ENCODE data around the gene ZFR2. TPM values are rescaled to one million over a fixed set of nuclear protein-coding genes. Genes with fewer than 3 reads are reported as not detected.

ZFR2 gene
- total RNA-seq, 1 donor = not detected

DNA sequence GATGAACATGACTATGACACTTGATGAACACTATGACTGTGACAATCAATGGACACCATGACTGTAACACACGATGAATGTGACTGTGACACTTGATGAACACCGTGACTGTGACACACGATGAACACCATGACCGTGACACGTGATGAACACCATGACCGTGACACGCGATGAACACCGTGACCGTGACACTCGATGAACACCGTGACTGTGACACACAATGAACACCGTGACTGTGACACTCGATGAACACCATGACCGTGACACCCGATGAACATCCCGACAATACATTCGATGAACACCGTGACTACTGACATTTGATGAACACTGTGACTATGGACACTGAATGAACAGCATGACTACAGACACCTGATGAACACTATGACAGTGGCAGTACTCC lies 30.9 kb downstream of the ZFR2 start:
- TF ChIP-seq, protein P1, sequence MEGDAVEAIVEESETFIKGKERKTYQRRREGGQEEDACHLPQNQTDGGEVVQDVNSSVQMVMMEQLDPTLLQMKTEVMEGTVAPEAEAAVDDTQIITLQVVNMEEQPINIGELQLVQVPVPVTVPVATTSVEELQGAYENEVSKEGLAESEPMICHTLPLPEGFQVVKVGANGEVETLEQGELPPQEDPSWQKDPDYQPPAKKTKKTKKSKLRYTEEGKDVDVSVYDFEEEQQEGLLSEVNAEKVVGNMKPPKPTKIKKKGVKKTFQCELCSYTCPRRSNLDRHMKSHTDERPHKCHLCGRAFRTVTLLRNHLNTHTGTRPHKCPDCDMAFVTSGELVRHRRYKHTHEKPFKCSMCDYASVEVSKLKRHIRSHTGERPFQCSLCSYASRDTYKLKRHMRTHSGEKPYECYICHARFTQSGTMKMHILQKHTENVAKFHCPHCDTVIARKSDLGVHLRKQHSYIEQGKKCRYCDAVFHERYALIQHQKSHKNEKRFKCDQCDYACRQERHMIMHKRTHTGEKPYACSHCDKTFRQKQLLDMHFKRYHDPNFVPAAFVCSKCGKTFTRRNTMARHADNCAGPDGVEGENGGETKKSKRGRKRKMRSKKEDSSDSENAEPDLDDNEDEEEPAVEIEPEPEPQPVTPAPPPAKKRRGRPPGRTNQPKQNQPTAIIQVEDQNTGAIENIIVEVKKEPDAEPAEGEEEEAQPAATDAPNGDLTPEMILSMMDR (IDR thresholded peaks at IDR 0.05; ENCODE audit: insufficient read depth, low read length) = no peak
- DNase-seq (ENCODE audit: low read depth) = no peak
- H3K4me3 ChIP-seq (ENCODE audit: low read depth, low read length) = no peak overlapping the region

DNA sequence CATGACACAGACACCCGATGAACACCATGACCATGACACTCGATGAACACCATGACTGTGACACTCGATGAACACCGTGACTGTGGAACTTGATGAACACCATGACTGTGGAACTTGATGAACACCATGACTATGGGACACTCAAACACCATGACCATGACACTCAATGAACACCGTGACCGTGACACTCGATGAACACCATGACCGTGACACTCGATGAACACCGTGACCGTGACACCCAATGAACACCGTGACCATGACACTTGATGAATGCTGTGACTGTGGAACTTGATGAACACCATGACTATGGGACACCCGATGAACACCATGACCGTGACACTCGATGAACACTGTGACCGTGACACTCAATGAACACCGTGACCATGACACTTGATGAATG lies 31.5 kb downstream of the ZFR2 start:
- TF ChIP-seq, protein P1 (IDR thresholded peaks at IDR 0.05; ENCODE audit: insufficient read depth, low read length) = no peak
- no peak overlapping the region for H3K4me3 ChIP-seq (ENCODE audit: low read depth, low read length)
- DNase-seq (ENCODE audit: low read depth) = no peak

DNA sequence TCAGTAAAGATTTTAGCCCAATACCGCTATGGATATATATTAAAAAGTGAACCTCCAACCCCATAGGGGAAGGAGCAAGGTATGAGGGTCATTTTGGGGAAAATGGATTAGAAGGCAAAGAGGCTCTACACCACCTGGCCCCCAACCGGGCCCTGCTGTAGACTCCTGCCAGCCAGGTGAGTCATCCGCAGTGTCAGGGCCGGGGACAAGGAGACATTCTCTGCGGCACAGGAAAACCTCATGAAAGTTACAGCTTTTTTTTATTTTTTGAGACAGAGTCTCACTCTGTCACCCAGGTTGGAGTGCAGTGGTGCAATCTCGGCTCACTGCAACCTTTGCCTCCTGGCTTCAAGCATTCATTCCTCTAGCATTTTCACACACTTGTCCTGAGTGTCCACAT lies 32.0 kb downstream of the ZFR2 start:
- TF ChIP-seq, protein P1 (IDR thresholded peaks at IDR 0.05; ENCODE audit: insufficient read depth, low read length) = no peak
- DNase-seq (ENCODE audit: low read depth) = no peak
- no peak overlapping the region for H3K4me3 ChIP-seq (ENCODE audit: low read depth, low read length)

DNA sequence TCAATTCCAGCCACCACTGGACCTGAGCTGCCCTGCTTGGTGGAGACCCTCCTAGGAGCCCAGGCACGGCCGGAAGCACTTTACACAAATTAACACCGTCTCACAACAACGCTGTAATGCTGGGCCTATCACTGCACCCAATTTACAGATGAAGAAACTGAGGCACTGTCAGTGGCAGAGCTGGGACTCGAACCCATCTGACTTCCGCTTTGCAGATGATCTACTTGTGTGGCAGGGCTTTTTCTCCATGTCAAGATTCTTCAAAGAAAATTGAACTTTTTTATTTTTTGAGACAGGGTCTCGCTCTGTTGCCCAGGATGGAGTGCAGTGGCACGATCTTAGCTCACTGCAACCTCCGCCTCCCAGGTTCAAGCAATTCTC lies 33.8 kb downstream of the ZFR2 start:
- DNase-seq (ENCODE audit: low read depth) = no peak
- TF ChIP-seq, protein P1 (IDR thresholded peaks at IDR 0.05; ENCODE audit: insufficient read depth, low read length) = no peak

DNA sequence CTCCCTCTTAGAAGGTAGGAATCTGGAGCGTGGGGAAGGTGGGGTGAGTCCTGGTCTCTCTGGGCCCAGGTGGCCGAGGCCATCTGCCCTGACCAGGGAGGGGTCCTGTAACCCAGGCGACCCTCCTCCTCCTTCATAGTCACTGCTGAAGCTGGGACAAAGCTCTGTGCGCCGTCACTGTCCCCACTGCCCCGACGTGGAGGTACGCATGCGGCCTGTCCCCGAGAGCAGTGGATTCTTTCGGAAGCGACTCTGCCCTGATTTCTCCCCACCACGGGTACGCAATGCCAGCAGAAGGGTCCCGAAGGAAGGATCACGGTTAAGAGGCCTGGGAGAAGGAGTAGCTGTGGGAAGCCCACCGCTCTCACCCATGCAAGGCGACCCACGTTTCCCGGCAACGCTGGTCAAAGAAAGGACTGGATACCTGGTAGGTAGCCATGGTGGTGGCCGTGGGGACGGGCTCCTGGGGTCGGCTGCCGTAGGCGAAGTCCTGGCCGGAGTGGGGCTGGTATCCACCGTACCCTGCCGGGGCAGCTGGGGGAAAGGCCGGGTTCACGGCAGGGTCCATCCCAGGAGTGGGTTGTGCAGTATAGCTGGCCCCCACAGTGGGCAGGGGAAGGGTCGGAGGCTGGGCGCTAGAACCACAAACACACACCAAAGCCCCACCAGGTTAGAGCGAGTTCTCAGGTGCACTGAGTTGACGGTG lies 34.3 kb downstream of the ZFR2 start:
- no peak for DNase-seq (ENCODE audit: low read depth)
- TF ChIP-seq, protein P1 (IDR thresholded peaks at IDR 0.05; ENCODE audit: insufficient read depth, low read length) = no peak
- no peak overlapping the region for H3K4me3 ChIP-seq (ENCODE audit: low read depth, low read length)

More for the DNA sequence above, 33.8 kb downstream of the ZFR2 start:
- H3K4me3 ChIP-seq (ENCODE audit: low read depth, low read length) = no peak overlapping the region

DNA sequence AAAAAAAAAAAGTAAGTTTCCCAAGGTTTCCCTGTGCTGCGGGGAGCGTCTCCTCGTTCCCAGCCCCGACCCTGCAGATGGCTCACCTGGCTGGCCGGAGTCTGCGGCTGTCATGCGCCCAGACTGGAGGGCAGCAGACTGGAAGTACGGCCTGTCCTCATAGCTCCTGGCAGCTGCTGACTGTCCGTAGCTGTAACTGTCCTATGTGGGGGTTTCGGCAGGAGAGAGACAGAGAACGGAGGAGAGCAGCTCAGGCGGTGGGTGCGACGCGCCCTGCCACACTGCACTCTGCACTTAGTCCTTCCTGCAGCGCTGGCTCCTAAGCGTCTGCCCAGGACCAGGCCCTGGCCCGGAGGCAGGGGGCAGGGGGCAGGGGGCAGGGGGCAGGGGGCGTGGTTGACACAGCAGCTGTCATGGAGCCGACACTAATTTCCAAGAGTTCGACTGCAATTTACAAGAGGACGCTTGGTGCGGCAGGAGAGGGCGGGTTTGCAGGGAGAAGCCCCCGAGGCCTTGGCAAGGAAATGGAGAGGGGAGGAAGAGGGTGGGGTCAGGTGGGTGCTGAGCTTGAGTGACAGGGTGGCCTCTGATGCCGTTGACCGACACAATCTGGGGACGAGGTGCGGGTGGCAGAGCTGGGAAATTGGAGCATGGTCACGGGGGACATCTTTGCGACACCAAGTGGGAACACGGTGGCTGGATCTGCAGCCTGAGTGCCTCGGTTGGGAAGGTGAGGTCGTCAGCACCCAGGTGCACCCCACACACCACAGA lies 35.1 kb downstream of the ZFR2 start:
- no peak for DNase-seq (ENCODE audit: low read depth)
- H3K4me3 ChIP-seq (ENCODE audit: low read depth, low read length) = no peak overlapping the region
- TF ChIP-seq, protein P1 (IDR thresholded peaks at IDR 0.05; ENCODE audit: insufficient read depth, low read length) = no peak

All from fibroblast of the aortic adventitia (primary cell).